Heart left ventricle (tissue), 13 donors: ENCODE measurements around the gene CDH23.

Experiments used
- POLR2A ChIP-seq, 2 donors: fragments of 450-650 bp; IDR thresholded peaks; one replicate each; pipeline ENCODE4 v1.6.1; 2017; ENCODE audit warnings: antibody characterized with exemption in 2 of 2, mild to moderate bottlenecking in 2 of 2, moderate library complexity in 2 of 2
- TF ChIP-seq, protein P1 (sequence below), 12 donors: fragments of 200-600 bp; sonication (generic) in 4 of 12; IDR thresholded peaks; one replicate each; pipeline versions ENCODE4 v1.5.0 to v1.8.0; 2018 to 2022; ENCODE audit warnings: antibody characterized with exemption in 12 of 12, mild to moderate bottlenecking in 5 of 12
- donor health status: ischemic (EF 13 %, LVEDD 7.1; RV severe dilation, severe dysfunction).
- donor health status: DM: no; HTN: yes; CAD: no.
- donor health status: DM: no; HTN: no; CAD: no.
- donor health status: ischemic (EF 25% LVEDD 6.9; RV normal size, moderate dysfunction).
- donor health status: ischemic (EF 25% LVEDD 5.7; RV mildly dilated, moderate dysfunction).
- donor health status: ischemic (EF 35%, LVEDD 5.7; RV mildly dilated, moderate dysfunction).
- donor health status: nonischemic (EF 11% LVEDD 7.7; RV severe dilation, severe dysfunction).
- donor health status: DM: yes; HTN: yes; CAD: no.
- donor health status: PGD.
- donor health status: ischemic (EF 29% LVEDD 5.4; RV normal size, mild dysfunction).
- donor health status: nonischemic (EF 23%, LVEDD 6.1; RV moderate dilation, normal function).

DNA sequence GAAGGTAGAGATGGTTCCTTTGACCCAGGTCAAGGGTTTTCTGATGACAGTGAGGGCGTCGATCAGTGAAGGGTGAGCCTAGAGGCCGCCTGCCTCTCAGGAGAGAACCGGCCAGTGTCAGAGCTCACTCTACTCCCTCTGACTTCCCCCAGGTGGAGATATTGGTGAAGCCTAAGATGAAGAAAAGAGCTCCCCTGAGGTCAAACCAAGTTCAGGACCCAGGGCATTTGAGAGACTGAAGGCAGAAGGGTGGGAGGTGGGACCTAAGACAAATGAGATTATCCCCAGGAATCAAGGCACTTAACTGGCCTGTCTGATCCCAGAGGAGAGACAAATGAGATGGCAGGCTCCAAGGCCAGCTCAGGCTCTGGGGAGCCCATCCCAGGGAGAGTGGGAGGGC is 104.7 kb downstream of the CDH23 start:
- TF ChIP-seq, protein P1, sequence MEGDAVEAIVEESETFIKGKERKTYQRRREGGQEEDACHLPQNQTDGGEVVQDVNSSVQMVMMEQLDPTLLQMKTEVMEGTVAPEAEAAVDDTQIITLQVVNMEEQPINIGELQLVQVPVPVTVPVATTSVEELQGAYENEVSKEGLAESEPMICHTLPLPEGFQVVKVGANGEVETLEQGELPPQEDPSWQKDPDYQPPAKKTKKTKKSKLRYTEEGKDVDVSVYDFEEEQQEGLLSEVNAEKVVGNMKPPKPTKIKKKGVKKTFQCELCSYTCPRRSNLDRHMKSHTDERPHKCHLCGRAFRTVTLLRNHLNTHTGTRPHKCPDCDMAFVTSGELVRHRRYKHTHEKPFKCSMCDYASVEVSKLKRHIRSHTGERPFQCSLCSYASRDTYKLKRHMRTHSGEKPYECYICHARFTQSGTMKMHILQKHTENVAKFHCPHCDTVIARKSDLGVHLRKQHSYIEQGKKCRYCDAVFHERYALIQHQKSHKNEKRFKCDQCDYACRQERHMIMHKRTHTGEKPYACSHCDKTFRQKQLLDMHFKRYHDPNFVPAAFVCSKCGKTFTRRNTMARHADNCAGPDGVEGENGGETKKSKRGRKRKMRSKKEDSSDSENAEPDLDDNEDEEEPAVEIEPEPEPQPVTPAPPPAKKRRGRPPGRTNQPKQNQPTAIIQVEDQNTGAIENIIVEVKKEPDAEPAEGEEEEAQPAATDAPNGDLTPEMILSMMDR (IDR thresholded peaks at IDR 0.05) = no peak
- TF ChIP-seq POLR2A (IDR thresholded peaks at IDR 0.05) = no peak
